GM23338 (cell line): Measurements from ENCODE around the gene THOP1.

Source experiments
- EZH2 ChIP-seq: fragments of 200-600 bp; sonication (generic); IDR thresholded peaks from one replicate; pipeline ENCODE4 v1.8.0; 2017; ENCODE audit warnings: antibody characterized with exemption, mild to moderate bottlenecking, low read depth; ENCODE audit not compliant: unreplicated experiment
- TF ChIP-seq, protein P1 (sequence below): IDR thresholded peaks from one replicate; pipeline ENCODE4 v1.6.1; 2018; ENCODE audit warnings: antibody characterized with exemption; ENCODE audit not compliant: unreplicated experiment

DNA sequence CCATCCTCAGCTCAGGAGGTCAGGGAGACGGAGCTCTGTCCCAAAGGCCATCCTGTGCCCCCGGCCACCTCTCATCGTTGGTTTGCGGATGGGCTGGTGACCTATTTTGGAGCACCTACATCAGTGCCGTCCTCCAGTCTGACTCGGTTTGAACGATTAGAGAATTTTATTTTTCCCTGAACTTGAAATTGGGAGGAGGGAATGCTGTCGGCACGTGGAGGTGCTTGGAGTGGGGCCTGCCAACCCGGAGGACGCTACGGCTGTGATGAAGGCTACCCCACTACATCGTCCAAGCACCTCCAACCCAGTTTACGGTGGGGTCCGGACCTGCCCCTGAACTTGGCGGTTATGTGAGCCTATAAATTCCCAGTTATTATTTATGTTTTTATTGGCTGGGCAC is 31.3 kb downstream of the THOP1 start:
- TF ChIP-seq EZH2 = no peak
- TF ChIP-seq, protein P1, sequence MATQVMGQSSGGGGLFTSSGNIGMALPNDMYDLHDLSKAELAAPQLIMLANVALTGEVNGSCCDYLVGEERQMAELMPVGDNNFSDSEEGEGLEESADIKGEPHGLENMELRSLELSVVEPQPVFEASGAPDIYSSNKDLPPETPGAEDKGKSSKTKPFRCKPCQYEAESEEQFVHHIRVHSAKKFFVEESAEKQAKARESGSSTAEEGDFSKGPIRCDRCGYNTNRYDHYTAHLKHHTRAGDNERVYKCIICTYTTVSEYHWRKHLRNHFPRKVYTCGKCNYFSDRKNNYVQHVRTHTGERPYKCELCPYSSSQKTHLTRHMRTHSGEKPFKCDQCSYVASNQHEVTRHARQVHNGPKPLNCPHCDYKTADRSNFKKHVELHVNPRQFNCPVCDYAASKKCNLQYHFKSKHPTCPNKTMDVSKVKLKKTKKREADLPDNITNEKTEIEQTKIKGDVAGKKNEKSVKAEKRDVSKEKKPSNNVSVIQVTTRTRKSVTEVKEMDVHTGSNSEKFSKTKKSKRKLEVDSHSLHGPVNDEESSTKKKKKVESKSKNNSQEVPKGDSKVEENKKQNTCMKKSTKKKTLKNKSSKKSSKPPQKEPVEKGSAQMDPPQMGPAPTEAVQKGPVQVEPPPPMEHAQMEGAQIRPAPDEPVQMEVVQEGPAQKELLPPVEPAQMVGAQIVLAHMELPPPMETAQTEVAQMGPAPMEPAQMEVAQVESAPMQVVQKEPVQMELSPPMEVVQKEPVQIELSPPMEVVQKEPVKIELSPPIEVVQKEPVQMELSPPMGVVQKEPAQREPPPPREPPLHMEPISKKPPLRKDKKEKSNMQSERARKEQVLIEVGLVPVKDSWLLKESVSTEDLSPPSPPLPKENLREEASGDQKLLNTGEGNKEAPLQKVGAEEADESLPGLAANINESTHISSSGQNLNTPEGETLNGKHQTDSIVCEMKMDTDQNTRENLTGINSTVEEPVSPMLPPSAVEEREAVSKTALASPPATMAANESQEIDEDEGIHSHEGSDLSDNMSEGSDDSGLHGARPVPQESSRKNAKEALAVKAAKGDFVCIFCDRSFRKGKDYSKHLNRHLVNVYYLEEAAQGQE = no peak
